Activated naive CD4-positive, alpha-beta T cell treated with anti-CD3 and anti-CD28 coated beads, Interleukin-2, amount 10 ng/mL, durations not matched to agents 7 days and 5 days (primary cell): ENCODE measurements around the gene HOXC11.
A peak's percentile ranks its signal among the peaks of the same experiment; 100 is the strongest.

Source experiments
- CTCF ChIA-PET: fragments of 350-600 bp; sonication (Branson Sonifier 250); formaldehyde crosslinking; loops from one replicate; lab custom pipeline; 2021; ENCODE audit warnings: antibody characterized with exemption; lab: Charles Lee
- DNase-seq: peaks from one replicate; pipeline ENCODE4 v3.0.0-alpha.2; 2020
- H3K27ac Mint-ChIP-seq: one replicate; pipeline ENCODE4 v1.8.0; 2021; ENCODE audit warnings: mild to moderate bottlenecking, moderate library complexity, mixed read lengths
- H3K27me3 Mint-ChIP-seq: one replicate; pipeline ENCODE4 v1.8.0; 2021; ENCODE audit warnings: mild to moderate bottlenecking, mixed read lengths
- H3K36me3 Mint-ChIP-seq: one replicate; pipeline ENCODE4 v1.8.0; 2021; ENCODE audit warnings: mixed read lengths
- H3K4me1 Mint-ChIP-seq: one replicate; pipeline ENCODE4 v1.8.0; 2021; ENCODE audit warnings: mixed read lengths
- H3K4me3 Mint-ChIP-seq: one replicate; pipeline ENCODE4 v1.8.0; 2021; ENCODE audit warnings: mild to moderate bottlenecking, moderate library complexity, mixed read lengths
- H3K9me3 Mint-ChIP-seq: one replicate; pipeline ENCODE4 v1.8.0; 2021; ENCODE audit warnings: mixed read lengths

HOXC11 gene

DNA sequence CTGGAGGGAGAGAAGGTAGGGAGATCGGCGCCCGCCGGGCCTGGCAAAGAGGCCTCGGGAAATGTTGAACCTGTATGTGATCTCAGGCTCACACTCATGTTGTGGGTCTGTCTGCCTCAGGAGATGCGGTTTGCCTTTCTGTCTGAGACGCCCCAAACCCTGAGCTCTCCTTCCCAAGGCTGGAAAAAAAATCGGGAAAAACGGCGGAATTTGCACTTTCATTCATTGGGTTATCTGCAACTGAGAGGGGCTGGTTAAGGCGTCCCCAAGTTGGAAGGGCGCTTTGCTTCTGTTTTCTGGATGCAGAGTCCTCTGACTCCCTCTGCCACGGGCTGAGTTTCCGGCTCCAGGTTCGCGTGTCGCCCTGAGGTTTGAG lies 22.1 kb downstream of the HOXC11 start:
- H3K9me3 Mint-ChIP-seq = no peaks in the 10 kb centered on the region
- H3K27ac Mint-ChIP-seq = peak overlapping the region; percentile 45
- peak; percentile 44 for DNase-seq
- H3K27me3 Mint-ChIP-seq = peaks cover 100% of the 10 kb centered on the region
- peaks cover 2% of the 10 kb centered on the region for H3K36me3 Mint-ChIP-seq
- CTCF ChIA-PET = interaction anchor here (1.1 kb wide), 1 partner anchor 10 kb away, joined by 4 read pairs; no protein-coding TSS in a partner anchor
- peaks cover 22% of the 10 kb centered on the region for H3K4me1 Mint-ChIP-seq
- H3K4me3 Mint-ChIP-seq = peak overlapping the region; percentile 22

DNA sequence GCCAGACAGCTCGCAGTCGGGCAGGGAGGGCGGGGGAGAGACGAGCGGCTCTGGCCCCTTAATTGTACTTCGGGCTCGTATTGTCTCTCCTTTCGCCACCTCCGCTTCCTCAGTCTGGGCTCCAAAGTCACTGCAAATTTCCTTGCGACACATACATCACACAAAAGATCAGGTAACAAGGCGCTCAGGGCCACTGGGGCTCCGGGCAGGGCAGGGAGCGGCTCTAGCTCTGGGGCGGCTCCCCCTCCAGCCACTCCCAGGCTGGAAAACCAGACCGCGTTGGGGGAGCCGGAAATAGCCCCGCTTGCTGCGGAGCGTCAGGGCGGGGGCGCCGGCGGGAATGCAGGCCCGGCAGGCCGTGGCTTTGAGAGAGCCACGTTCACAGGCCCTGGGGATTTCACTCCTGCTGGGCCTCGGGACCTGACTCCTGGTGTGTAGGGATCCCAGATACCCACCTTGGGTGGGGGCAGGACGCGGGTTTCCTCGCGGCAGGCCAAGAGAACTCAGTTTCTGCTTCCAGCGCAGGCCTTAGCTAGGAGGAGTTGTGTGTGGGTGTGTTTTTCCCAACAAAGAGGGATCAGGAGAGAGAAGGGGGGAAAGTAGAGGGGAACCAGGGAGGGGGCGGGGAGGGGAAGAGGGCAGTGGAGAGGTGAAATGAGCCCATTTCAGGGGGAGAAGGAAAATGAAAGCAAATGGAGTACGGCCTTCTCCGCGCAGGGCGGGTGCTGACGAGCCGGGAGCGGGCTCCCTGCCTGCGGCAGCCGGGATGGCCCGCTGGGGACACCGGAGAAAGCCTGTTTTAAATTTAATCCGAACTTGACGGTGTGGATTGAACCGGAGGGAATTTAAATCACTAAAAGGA lies 22.7 kb downstream of the HOXC11 start:
- Mint-ChIP-seq H3K9me3 (no peaks in the 10 kb centered on the region), H3K27me3 (peaks cover 100% of the 10 kb centered on the region), H3K36me3 (peaks cover 2% of the 10 kb centered on the region), H3K27ac (no peak overlapping the region), H3K4me1 (peaks cover 22% of the 10 kb centered on the region), H3K4me3 (peak overlapping the region; percentile 48)
- peak; percentile 44 for DNase-seq
- CTCF ChIA-PET = interaction anchor here (1.1 kb wide), 1 partner anchor 9 kb away, joined by 4 read pairs; no protein-coding TSS in a partner anchor

DNA sequence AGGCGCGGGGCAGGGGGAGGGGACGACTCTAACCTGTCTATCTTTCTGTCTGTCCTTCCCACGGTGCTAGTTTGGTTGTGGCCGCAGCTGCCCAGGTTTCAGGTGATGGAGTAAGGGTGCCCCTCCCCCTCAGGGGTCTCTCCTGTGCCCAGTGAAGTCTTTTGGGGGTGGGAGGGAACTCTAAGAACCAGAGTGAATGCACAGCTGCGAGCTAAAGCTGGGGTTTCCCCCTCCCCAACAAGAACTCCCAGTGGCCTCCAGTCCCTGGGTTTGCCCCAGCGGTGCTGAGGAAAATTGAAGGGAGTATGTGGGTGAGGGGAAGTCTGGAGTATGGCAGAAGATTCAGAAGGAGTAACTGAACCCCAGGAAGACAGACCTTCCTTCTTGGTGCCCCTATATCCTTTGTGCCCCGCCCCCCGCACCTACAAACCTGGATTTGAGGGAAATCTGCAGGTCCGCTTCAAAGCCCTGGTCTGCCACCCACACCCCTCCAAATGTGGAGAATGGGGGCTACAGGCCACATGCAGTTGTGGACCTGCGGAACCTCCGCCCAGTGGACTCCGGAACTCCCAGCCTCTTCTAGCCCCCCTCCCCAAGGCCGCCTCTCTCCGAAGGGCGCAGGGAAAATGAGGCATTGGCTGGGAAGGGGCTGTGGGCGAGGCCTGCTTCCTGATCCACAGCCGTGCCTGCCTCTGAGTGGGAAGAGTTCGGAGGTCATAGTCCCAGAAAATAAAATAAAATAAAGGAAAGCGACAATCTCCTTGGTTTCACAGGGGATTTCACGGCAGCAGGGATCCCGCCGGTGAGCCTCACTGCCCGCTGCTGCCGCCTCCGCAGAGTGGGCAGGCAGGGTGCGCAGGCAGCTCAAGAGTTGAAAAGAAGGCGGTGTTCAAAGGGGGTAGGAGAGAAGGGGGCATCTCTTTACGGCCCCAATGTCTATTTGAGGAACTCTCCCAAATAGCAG lies 23.6 kb downstream of the HOXC11 start:
- Mint-ChIP-seq H3K4me1 (peaks cover 22% of the 10 kb centered on the region), H3K9me3 (no peaks in the 10 kb centered on the region), H3K27me3 (peaks cover 100% of the 10 kb centered on the region), H3K36me3 (peaks cover 2% of the 10 kb centered on the region), H3K4me3 (peak overlapping the region; percentile 48), H3K27ac (no peak overlapping the region)
- DNase-seq = no peak
- CTCF ChIA-PET = interaction anchor here (1.0 to 1.8 kb wide), 3 partner anchors 8 to 36 kb away, joined by 3 to 6 read pairs (median 4); partner anchors contain the start of gene HOXC5

DNA sequence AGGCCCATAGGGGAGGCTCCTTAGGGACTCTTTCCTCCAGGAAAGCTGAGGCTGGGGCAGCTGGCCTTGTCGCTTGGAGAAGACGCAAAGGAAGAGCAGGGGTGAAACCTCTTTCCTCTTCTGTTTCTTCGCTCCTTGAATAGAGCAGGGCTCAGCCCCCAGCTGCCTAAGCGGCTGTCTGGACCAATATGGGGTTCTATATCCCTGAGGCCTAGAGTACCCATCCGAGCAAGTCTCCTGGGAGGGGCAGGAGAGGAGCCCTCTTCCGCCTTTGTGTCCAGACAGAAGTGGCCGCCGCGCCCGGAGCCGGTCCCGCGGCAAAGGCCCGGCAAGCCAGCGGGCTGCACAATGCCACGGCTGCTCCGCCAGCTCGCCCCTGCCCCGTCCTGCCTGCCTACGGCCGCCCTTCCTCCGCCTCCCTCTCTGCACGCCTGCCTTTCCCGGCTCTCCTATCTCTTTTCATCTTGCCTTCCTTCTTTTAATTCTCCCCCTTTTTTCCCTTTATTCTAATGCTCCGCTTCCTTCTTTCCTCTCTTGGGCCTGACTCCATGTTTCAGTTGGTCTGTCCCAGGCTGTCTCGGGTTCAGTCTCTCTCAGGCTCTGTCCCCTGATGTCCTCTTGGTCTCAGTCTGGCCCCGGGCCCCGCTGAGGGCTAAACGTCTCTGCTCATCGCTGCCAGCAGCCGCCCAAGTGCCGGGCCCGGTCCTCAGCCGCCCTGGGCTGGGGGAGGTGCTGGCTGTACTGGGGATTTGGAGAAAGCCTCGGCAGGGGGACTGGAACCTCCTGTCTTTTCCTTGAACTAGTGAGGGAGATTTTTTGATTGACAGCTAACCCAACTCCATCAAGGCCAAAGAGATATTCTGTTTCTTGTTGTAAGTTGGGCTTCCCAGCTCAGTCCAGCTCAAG lies 24.5 kb downstream of the HOXC11 start:
- Mint-ChIP-seq H3K27me3 (peaks cover 100% of the 10 kb centered on the region), H3K9me3 (no peaks in the 10 kb centered on the region), H3K4me1 (peaks cover 23% of the 10 kb centered on the region), H3K36me3 (peaks cover 2% of the 10 kb centered on the region), H3K4me3 (no peak overlapping the region), H3K27ac (no peak overlapping the region)
- no peak for DNase-seq
- CTCF ChIA-PET = interaction anchor here (1.0 to 1.8 kb wide), 3 partner anchors 9 to 217 kb away, joined by 3 to 6 read pairs (median 3); partner anchors contain the start of gene HOXC5

DNA sequence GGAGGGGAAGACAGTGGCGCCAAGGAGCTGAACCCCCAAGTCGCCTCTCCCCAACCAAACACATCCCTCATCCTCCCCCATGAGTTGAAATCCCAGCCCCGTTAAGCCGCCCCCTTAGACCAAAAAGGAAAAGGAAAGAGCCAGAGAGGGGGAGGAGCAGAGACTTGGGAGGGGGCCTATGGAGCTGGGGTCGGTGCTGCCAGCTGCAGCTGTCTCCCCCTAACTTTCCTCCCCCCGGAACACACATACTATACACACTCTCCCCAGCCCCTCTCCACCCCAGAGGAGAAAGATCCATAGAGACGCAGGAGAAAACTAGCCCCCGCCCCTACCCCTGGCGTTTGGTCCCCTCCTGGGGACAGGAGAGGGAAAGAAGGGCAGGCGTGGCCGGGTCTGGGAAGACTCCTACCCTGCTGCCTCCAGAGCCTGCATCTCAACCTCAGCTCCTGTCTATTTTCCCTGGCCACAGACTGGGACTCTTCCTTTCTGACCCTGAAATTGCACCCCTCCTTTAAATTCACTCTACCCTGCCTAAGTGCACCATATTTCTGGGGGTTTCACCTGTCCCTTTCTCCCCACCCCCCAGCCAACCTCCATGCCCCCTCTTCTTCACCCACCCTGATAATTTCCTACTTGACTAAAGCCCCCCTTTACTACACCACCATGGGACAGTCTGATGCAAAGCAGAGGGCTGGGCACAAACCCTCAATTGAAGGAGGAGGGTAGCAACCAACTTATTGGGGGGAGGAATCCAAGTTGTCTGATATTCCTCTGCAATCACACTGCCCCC lies 25.4 kb downstream of the HOXC11 start:
- DNase-seq = no peak
- H3K27ac Mint-ChIP-seq = no peak overlapping the region
- CTCF ChIA-PET = interaction anchor here (1.0 to 1.8 kb wide), 2 partner anchors 34 to 217 kb away, joined by 3 to 6 read pairs; partner anchors contain the start of gene HOXC5
- H3K9me3 Mint-ChIP-seq = no peaks in the 10 kb centered on the region
- peaks cover 24% of the 10 kb centered on the region for H3K4me1 Mint-ChIP-seq
- H3K36me3 Mint-ChIP-seq = peaks cover 2% of the 10 kb centered on the region
- peaks cover 100% of the 10 kb centered on the region for H3K27me3 Mint-ChIP-seq
- H3K4me3 Mint-ChIP-seq = no peak overlapping the region

DNA sequence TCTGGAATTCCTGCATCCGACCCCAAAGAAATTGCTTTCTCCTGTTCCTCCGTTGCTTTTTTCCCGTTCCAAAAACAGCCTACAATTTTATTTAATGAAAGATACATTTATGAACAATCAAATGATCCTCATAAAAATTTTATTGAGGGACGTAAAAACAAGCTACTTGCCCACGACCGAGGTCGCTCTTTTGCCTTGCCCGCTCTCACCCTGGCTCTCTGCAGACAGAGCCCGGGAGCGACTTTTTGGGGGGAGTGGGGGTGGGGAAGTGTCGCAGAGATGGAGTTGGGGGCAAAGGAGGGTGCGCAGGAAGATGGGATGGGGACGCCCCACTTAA lies 25.9 kb downstream of the HOXC11 start:
- CTCF ChIA-PET = no interaction called here
- H3K27ac Mint-ChIP-seq = no peak overlapping the region
- no peak overlapping the region for H3K4me3 Mint-ChIP-seq

DNA sequence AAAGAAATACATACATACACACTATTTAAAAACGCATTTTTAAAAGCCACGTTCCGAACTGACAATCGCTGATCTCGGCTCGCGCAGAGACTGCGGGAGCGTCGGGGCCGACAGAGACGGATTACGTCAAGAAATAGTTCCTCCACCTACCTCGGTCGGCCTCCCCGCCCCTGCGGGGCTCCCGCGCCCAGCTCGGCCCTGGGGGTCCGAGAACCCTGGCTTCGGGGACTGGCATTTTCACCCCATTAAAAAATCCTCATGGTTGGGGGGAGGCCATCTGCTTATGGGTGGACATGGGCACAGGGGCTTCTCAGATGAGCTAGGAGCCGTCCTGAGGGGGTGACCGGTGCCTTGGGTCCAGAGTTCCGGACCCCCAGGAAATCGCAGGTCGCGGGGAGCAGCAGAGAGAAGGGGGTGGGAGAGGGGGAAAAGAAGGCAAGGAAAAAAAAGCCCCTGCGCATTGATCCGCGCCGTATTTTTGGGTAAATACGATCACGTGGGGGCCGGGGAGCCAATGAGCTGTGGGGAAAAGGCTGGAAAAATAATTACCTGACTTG lies 26.7 kb downstream of the HOXC11 start:
- DNase-seq = no peak
- H3K4me1 Mint-ChIP-seq = peaks cover 20% of the 10 kb centered on the region
- peaks cover 100% of the 10 kb centered on the region for H3K27me3 Mint-ChIP-seq
- H3K27ac Mint-ChIP-seq = peak overlapping the region; percentile 74
- no peaks in the 10 kb centered on the region for H3K9me3 Mint-ChIP-seq
- H3K4me3 Mint-ChIP-seq = no peak overlapping the region
- CTCF ChIA-PET = interaction anchor here (0.8 to 1.6 kb wide), 2 partner anchors 208 to 215 kb away, joined by 3 to 5 read pairs; no protein-coding TSS in a partner anchor
- no peaks in the 10 kb centered on the region for H3K36me3 Mint-ChIP-seq

More for the DNA sequence above, 25.9 kb downstream of the HOXC11 start:
- H3K4me1 Mint-ChIP-seq = peaks cover 24% of the 10 kb centered on the region
- H3K27me3 Mint-ChIP-seq = peaks cover 100% of the 10 kb centered on the region
- H3K36me3 Mint-ChIP-seq = peaks cover 1% of the 10 kb centered on the region
- DNase-seq = no peak
- H3K9me3 Mint-ChIP-seq = no peaks in the 10 kb centered on the region

DNA sequence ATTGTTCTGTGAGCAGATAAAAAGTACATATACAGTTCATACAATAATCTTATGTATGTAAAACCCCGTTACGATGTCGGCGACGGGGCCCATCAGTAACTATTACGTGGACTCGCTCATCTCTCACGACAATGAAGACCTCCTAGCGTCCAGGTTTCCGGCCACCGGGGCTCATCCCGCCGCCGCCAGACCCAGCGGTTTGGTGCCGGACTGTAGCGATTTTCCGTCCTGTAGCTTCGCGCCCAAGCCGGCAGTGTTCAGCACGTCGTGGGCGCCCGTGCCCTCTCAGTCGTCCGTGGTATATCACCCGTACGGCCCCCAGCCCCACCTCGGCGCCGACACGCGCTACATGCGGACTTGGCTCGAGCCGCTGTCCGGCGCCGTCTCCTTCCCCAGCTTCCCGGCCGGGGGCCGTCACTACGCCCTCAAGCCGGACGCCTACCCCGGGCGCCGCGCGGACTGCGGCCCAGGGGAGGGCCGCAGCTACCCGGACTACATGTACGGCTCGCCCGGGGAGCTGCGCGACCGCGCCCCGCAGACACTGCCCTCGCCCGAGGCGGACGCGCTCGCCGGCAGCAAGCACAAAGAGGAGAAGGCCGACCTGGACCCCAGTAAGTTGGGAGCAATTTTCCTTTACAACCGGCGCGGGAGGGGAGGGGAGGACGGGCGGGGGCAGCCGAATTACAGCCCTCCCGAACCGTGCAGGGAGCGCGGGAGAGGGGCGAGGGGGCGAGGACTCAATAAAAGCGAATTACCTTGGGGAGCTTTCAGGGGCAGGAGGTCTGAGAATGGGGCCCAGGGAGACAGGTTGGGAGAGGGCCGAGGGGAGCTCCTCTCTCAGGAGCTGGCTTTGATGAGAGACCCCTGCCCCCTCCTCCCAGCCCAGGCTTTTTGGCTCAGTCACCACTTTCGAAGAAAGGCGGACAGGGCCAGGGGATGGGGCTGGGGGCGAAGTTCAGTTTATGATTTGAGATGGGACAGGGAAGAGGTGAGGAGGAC lies 27.5 kb downstream of the HOXC11 start, which contains the start of gene HOXC9:
Gene HOXC9 (plus strand): TSS at position 46 of the 999 bp plus-strand sequence. CDS start 28 bp downstream, at position 74.
- H3K27me3 Mint-ChIP-seq = peaks cover 100% of the 10 kb centered on the region
- no peaks in the 10 kb centered on the region for H3K9me3 Mint-ChIP-seq
- H3K36me3 Mint-ChIP-seq = no peaks in the 10 kb centered on the region
- CTCF ChIA-PET = interaction anchor here (0.8 to 1.6 kb wide), 2 partner anchors 35 to 214 kb away, joined by 3 to 5 read pairs; no protein-coding TSS in a partner anchor
- peaks cover 13% of the 10 kb centered on the region for H3K4me1 Mint-ChIP-seq
- H3K4me3 Mint-ChIP-seq = peak within 1 kb of the TSS; percentile 37
- no peak for DNase-seq
- H3K27ac Mint-ChIP-seq = peak within 1 kb of the TSS; percentile 74

DNA sequence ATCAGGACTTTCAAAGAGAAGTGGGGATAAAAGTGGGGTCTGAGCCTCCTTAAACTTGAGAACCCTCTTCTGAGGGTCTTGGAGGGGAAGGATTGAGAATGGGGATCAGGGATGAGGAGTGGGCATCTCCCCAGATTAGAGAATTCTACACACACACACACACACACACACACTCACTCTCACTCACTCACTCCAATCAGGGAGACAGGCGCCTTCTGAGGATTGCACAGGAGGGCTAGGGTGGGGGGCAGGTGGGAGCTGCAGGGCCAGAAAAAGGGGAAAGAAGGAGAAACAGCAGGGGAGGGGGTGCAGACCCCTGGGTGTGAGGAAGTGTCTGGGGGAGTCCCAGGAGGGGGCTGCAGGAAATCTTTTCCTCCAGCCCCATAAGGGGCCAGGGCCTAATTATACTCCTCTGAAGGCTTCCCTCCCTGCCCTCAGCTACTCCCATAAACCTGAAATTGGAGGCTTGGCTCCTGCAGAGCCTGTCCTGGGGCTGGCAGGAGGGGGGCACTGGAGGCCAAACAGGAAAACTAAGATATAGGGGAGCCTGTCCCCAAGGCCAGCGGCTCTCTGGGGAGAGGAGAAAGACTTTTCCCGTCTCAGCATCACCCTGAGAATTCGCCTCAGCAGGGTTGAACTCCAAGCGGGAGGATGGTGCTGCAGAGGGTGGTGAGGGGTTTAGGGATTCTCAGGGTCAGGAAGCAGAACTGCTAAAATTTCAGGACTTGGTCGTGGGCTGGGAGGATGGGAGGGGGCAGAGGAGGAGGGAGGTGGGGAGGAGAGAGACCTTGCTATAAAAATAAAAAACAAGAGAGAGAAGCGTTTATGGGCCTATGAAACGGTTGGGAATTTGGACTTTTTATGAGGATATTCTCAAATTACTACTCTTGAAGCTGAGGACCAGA lies 28.6 kb downstream of the HOXC11 start:
- peaks cover 3% of the 10 kb centered on the region for H3K36me3 Mint-ChIP-seq
- H3K27ac Mint-ChIP-seq = peak overlapping the region; percentile 3

DNA sequence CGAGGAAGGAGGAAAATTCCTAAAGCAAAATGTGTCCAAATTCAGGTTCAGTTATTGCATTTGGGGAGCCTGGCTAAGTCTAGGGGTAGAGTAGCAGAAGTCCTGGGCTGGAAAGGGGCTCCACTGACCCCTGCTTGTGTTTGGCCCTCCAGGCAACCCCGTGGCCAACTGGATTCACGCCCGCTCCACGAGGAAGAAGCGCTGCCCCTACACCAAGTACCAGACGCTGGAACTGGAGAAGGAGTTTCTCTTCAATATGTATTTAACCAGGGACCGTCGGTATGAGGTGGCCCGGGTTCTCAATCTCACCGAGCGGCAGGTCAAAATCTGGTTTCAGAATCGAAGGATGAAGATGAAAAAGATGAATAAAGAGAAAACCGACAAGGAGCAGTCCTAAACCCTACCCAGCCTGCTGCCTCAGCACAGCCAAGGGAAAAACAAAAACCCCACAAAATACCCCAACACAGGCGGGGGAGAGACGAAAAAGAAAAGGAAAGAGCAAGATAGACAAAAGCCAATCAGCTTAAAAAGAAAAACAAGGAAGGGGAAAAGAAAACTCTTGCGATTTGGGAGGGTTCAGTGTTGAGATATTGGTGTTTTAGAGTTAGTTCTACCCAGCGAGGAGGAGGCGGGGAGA lies 29.5 kb downstream of the HOXC11 start:
- Mint-ChIP-seq H3K4me3 (no peak overlapping the region), H3K27me3 (peaks cover 100% of the 10 kb centered on the region), H3K36me3 (peaks cover 3% of the 10 kb centered on the region), H3K4me1 (peaks cover 17% of the 10 kb centered on the region), H3K27ac (no peak overlapping the region), H3K9me3 (no peaks in the 10 kb centered on the region)
- no peak for DNase-seq
- CTCF ChIA-PET = interaction anchor here (0.7 kb wide), 2 partner anchors 30 to 204 kb away, joined by 3 read pairs; partner anchors contain the start of gene HOXC5

More for the DNA sequence above, 28.6 kb downstream of the HOXC11 start:
- H3K9me3 Mint-ChIP-seq = no peaks in the 10 kb centered on the region
- no peak overlapping the region for H3K4me3 Mint-ChIP-seq
- DNase-seq = no peak
- peaks cover 100% of the 10 kb centered on the region for H3K27me3 Mint-ChIP-seq
- CTCF ChIA-PET = interaction anchor here (0.7 to 1.6 kb wide), 4 partner anchors 31 to 213 kb away, joined by 3 to 5 read pairs (median 3); partner anchors contain the start of gene HOXC5
- peaks cover 12% of the 10 kb centered on the region for H3K4me1 Mint-ChIP-seq
